PC-3 (cell line): ENCODE measurements around the gene COL1A1. TPM values are rescaled to one million over a fixed set of nuclear protein-coding genes. Genes with fewer than 3 reads are reported as not detected.

Experiments used
- ATAC-seq: fragments of 200-7000 bp; cut with Tn5 transposase; 2 replicates; pipeline ENCODE4 v1.9.1; 2020; ENCODE audit warnings: mild to moderate bottlenecking, moderate library complexity
- BruUV-seq: library from RNA; stranded (reverse); fragments of 400-500 nt; replicated peaks from 2 replicates; lab custom pipeline; 2021; lab: Mats Ljungman, UMichigan
- CTCF ChIA-PET: fragments of 300-600 bp; sonication (Branson Sonifier 250); formaldehyde crosslinking; loops from one replicate; lab custom pipeline; 2022; ENCODE audit warnings: antibody characterized with exemption; lab: Charles Lee
- POLR2A ChIA-PET: fragments of 300-600 bp; sonication (Branson Sonifier 250); formaldehyde crosslinking; loops from one replicate; lab custom pipeline; 2022; ENCODE audit warnings: antibody characterized with exemption; ENCODE audit not compliant: unreplicated experiment; lab: Charles Lee
- DNase-seq: peaks from one replicate; pipeline ENCODE4 v3.0.0-alpha.2; 2015
- H2AFZ ChIP-seq: fragments of 300-600 bp; sonication (generic); 2 replicates; pipeline ENCODE4 v1.6.0; 2016; ENCODE audit warnings: antibody characterized with exemption, low read length
- H3F3A ChIP-seq: fragments of 300-600 bp; sonication (generic); one replicate; pipeline ENCODE4 v1.6.0; 2017; ENCODE audit warnings: antibody characterized with exemption, low read length, control low read depth, mild to moderate bottlenecking; ENCODE audit not compliant: unreplicated experiment
- H3K27ac ChIP-seq: fragments of 300-600 bp; sonication (generic); 2 replicates; pipeline ENCODE4 v1.5.1; 2016; ENCODE audit warnings: mild to moderate bottlenecking, low read length
- H3K27me3 ChIP-seq: fragments of 300-600 bp; sonication (generic); 2 replicates; pipeline ENCODE4 v1.6.1; 2016; ENCODE audit warnings: low read length, mixed read lengths
- H3K36me3 ChIP-seq: fragments of 300-600 bp; sonication (generic); 2 replicates; pipeline ENCODE4 v1.6.1; 2016; ENCODE audit warnings: low read depth, mixed run types, low read length, mixed read lengths
- H3K4me1 ChIP-seq: fragments of 300-600 bp; sonication (generic); 2 replicates; pipeline ENCODE4 v1.5.1; 2016; ENCODE audit warnings: low read length; ENCODE audit not compliant: insufficient read depth
- H3K4me2 ChIP-seq: fragments of 300-600 bp; sonication (generic); 2 replicates; pipeline ENCODE4 v1.6.0; 2016; ENCODE audit warnings: low read length
- H3K4me3 ChIP-seq: fragments of 300-600 bp; sonication (generic); 2 replicates; pipeline ENCODE4 v1.5.1; 2016; ENCODE audit warnings: mild to moderate bottlenecking, low read length, mixed read lengths
- H3K79me2 ChIP-seq: fragments of 300-600 bp; sonication (generic); 2 replicates; pipeline ENCODE4 v1.6.1; 2017; ENCODE audit warnings: low read length, mixed read lengths
- H3K9ac ChIP-seq: fragments of 300-600 bp; sonication (generic); 2 replicates; pipeline ENCODE4 v1.6.0; 2016; ENCODE audit warnings: mild to moderate bottlenecking, low read length
- H3K9me2 ChIP-seq: fragments of 300-600 bp; sonication (generic); replicated peaks from 2 replicates; pipeline ENCODE4 v1.6.1; 2016; ENCODE audit warnings: mixed run types, low read length, mixed read lengths
- H3K9me3 ChIP-seq: fragments of 300-600 bp; sonication (generic); 2 replicates; pipeline ENCODE4 v1.6.1; 2016; ENCODE audit warnings: low read length, mixed read lengths
- H4K20me1 ChIP-seq: fragments of 300-600 bp; sonication (generic); 2 replicates; pipeline ENCODE4 v1.6.1; 2016; ENCODE audit warnings: low read length, mixed read lengths
- CTCF ChIP-seq: fragments of 300-600 bp; sonication (generic); conservative IDR thresholded peaks from 2 replicates; pipeline ENCODE4 v1.5.1; 2017; ENCODE audit warnings: antibody characterized with exemption, low read depth, mild to moderate bottlenecking, low read length
- EZH2 ChIP-seq: fragments of 300-600 bp; sonication (generic); IDR thresholded peaks from one replicate; pipeline ENCODE4 v1.6.1; 2017; ENCODE audit warnings: antibody characterized with exemption, mild to moderate bottlenecking, low read length; ENCODE audit not compliant: unreplicated experiment
- EZH2phosphoT487 ChIP-seq: fragments of 300-600 bp; sonication (generic); IDR thresholded peaks from 2 replicates; pipeline ENCODE4 v1.6.1; 2018; ENCODE audit warnings: mild to moderate bottlenecking, antibody characterized with exemption, low read length, borderline replicate concordance
- intact Hi-C: fragments of 100-400 bp; cut with micrococcal nuclease; formaldehyde crosslinking; loops from 2 replicates; pipeline ENCODE4 v1.9.0; 2023
- total RNA-seq: library from RNA; depleted of rRNA; stranded (reverse); fragments of >200 nt; gene quantifications from 2 replicates; pipeline ENCODE4 v1.2.3, GENCODE V29; 2014

COL1A1 gene
- total RNA-seq, 1 experiment from 2014 or later: 30.6 TPM

DNA sequence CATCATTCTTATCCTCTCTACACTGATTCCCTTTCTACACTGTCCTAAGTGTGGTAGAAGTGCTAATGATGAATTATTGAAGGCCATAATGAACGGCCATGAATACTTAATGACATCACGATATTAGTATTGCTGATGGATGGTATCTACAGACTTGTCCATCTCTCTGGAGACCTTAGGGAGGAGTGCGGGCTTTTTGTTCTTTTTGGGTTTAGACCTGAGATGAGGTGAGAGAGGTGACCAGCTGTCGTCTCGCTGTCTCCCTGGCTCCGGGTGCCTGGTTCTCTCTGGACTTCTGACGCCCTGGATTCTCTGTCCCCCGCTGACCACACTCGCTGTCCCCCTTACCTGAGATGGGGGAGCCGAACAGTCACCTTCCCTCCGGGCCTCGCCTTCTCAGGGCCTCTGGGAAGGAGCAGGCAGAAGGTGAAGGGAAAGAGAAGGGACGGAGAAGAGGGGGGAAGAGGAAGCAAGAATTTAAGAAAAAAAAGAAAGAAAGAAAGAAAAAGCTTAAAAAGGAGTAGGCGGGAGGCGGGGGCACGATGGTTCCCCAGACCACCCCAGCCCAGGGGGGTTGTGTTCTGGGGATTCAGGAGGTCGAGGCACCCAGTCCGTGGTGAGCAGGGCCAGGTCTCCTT is 18.5 kb downstream of the COL1A1 start:
- no peak overlapping the region for H3K9ac ChIP-seq
- H3K4me2 ChIP-seq: no peak overlapping the region
- H2AFZ ChIP-seq: no peak overlapping the region
- no peaks in the 10 kb centered on the region for H3K9me3 ChIP-seq
- H3K36me3 ChIP-seq: peaks cover 4% of the 10 kb centered on the region; the same call in 1 of the 2 replicates
- TF ChIP-seq EZH2 (no peak), CTCF (no peak), EZH2phosphoT487 (no peak)
- no peaks in the 10 kb centered on the region for H3K9me2 ChIP-seq
- H3K79me2 ChIP-seq: no peaks in the 10 kb centered on the region
- ChIA-PET CTCF (no interaction called here), POLR2A (no interaction called here)
- ATAC-seq (no peak), DNase-seq (no peak)
- H3F3A ChIP-seq: no peaks in the 10 kb centered on the region
- H3K27ac ChIP-seq: no peak overlapping the region
- intact Hi-C loops: no loop called here
- H3K4me3 ChIP-seq: no peak overlapping the region
- no TSS peak for BruUV-seq
- no peaks in the 10 kb centered on the region for H4K20me1 ChIP-seq
- no peaks in the 10 kb centered on the region for H3K27me3 ChIP-seq
- H3K4me1 ChIP-seq: peaks cover 12% of the 10 kb centered on the region

- Histone ChIP-seq H3K79me2 (no peaks in the 10 kb centered on the region), H3K9me2 (no peaks in the 10 kb centered on the region), H3K9me3 (no peaks in the 10 kb centered on the region), H3K36me3 (peaks cover 4% of the 10 kb centered on the region; the same call in 1 of the 2 replicates), H3K4me3 (no peak overlapping the region), H3K27me3 (no peaks in the 10 kb centered on the region), H3K27ac (no peak overlapping the region), H3K4me1 (peaks cover 18% of the 10 kb centered on the region), H3K9ac (no peak overlapping the region), H3K4me2 (no peak overlapping the region), H4K20me1 (no peaks in the 10 kb centered on the region), H3F3A (no peaks in the 10 kb centered on the region), H2AFZ (no peak overlapping the region)
- DNase-seq (no peak), ATAC-seq (no peak)
- ChIA-PET CTCF (no interaction called here), POLR2A (no interaction called here)
- intact Hi-C loops: no loop called here
- BruUV-seq: no TSS peak
- TF ChIP-seq CTCF (no peak), EZH2phosphoT487 (no peak), EZH2 (no peak)
Measured at GRCh38 chr17:50181591-50182560, 19.6 kb downstream of the COL1A1 start.
